Measurements from ENCODE around the gene PSMD10. TPM values are rescaled to one million over a fixed set of nuclear protein-coding genes. Genes with fewer than 3 reads are reported as not detected.
A peak's percentile ranks its signal among the peaks of the same experiment; 100 is the strongest.

Gene PSMD10, protein sequence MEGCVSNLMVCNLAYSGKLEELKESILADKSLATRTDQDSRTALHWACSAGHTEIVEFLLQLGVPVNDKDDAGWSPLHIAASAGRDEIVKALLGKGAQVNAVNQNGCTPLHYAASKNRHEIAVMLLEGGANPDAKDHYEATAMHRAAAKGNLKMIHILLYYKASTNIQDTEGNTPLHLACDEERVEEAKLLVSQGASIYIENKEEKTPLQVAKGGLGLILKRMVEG
- total RNA-seq (2021; ENCODE audit: unreplicated experiment) (88.6 TPM), Bru-seq, nascent RNA (percentile 88 among the genes with signal in this experiment), BruChase-seq, experiment 1, labeled RNA remaining after a 2-hour chase (percentile 93 among the genes with signal in this experiment), BruChase-seq, experiment 2, labeled RNA remaining after a 6-hour chase (percentile 98 among the genes with signal in this experiment)
- 101 TPM for polyA plus RNA-seq (2012; ENCODE audit: insufficient read length)
- long read RNA-seq, transcript PSMD10-204 (5 exons, 768 nt), result minor isoform, 11 of 114 reads
- long read RNA-seq, transcript PSMD10-201 (5 exons, 1,546 nt), result major isoform, 99 of 114 reads
- long read RNA-seq, partial matches to known transcripts, result 3 of 114 reads
- long read RNA-seq, other reads (novel, unspliced or antisense), result 1 of 114 reads

- Histone ChIP-seq H3K4me3 (ENCODE audit: low read depth in 2 of 2, low read length in 2 of 2) (peak within 1 kb of the TSS; percentile 93 to 99), H3K4me1 (ENCODE audit: control insufficient read depth, insufficient read depth, low read length) (peaks cover 9% of the 10 kb centered on the region; the same call in 1 of the 2 replicates), H3K27me3 (ENCODE audit: control insufficient read depth, insufficient read depth, low read length) (no peaks in the 10 kb centered on the region), H3K27ac (ENCODE audit: low read length) (peak within 1 kb of the TSS; percentile 99), H3K9me3 (ENCODE audit: control insufficient read depth, insufficient read depth, low read depth, low read length) (no peaks in the 10 kb centered on the region), H3K36me3 (ENCODE audit: control insufficient read depth, insufficient read depth, low read length) (peaks cover 12% of the 10 kb centered on the region)
- CTCF ChIA-PET, result interaction anchor here (0.6 kb wide), 1 partner anchor 11 kb away, joined by 3 read pairs; no protein-coding TSS in a partner anchor
- ATAC-seq (peak; percentile 98), DNase-seq (ENCODE audit: low read depth, low spot score) (peak; percentile 96)
- POLR2A ChIA-PET, result no interaction called here
- intact Hi-C loops (cut with micrococcal nuclease; ENCODE audit: unreplicated experiment), result no loop called here
- TF ChIP-seq, protein P1, sequence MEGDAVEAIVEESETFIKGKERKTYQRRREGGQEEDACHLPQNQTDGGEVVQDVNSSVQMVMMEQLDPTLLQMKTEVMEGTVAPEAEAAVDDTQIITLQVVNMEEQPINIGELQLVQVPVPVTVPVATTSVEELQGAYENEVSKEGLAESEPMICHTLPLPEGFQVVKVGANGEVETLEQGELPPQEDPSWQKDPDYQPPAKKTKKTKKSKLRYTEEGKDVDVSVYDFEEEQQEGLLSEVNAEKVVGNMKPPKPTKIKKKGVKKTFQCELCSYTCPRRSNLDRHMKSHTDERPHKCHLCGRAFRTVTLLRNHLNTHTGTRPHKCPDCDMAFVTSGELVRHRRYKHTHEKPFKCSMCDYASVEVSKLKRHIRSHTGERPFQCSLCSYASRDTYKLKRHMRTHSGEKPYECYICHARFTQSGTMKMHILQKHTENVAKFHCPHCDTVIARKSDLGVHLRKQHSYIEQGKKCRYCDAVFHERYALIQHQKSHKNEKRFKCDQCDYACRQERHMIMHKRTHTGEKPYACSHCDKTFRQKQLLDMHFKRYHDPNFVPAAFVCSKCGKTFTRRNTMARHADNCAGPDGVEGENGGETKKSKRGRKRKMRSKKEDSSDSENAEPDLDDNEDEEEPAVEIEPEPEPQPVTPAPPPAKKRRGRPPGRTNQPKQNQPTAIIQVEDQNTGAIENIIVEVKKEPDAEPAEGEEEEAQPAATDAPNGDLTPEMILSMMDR (IDR thresholded peaks at IDR 0.05), result no peak
- TF ChIP-seq SIN3A (IDR thresholded peaks at IDR 0.05; ENCODE audit: borderline replicate concordance, insufficient read depth, low read depth, low read length) (peak; percentile 35), TCF7L2 (IDR thresholded peaks at IDR 0.05; ENCODE audit: low read depth, low read length) (peak; percentile 59; the same call in 1 of the 2 replicates), POLR2AphosphoS5 (IDR thresholded peaks at IDR 0.05; ENCODE audit: low read depth, low read length) (peak; percentile 80; the same call in 1 of the 2 replicates)
- TF ChIP-seq, protein P2, sequence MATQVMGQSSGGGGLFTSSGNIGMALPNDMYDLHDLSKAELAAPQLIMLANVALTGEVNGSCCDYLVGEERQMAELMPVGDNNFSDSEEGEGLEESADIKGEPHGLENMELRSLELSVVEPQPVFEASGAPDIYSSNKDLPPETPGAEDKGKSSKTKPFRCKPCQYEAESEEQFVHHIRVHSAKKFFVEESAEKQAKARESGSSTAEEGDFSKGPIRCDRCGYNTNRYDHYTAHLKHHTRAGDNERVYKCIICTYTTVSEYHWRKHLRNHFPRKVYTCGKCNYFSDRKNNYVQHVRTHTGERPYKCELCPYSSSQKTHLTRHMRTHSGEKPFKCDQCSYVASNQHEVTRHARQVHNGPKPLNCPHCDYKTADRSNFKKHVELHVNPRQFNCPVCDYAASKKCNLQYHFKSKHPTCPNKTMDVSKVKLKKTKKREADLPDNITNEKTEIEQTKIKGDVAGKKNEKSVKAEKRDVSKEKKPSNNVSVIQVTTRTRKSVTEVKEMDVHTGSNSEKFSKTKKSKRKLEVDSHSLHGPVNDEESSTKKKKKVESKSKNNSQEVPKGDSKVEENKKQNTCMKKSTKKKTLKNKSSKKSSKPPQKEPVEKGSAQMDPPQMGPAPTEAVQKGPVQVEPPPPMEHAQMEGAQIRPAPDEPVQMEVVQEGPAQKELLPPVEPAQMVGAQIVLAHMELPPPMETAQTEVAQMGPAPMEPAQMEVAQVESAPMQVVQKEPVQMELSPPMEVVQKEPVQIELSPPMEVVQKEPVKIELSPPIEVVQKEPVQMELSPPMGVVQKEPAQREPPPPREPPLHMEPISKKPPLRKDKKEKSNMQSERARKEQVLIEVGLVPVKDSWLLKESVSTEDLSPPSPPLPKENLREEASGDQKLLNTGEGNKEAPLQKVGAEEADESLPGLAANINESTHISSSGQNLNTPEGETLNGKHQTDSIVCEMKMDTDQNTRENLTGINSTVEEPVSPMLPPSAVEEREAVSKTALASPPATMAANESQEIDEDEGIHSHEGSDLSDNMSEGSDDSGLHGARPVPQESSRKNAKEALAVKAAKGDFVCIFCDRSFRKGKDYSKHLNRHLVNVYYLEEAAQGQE (IDR thresholded peaks at IDR 0.05; ENCODE audit: insufficient read depth in 1 of 2, low read depth in 2 of 2, low read length in 1 of 2), result no peak
- no TSS peak for BruUV-seq (replicated peaks)
- in situ Hi-C loops (cut with HindIII; ENCODE audit: low pct_unique_long_range_greater_than_20kb, low sequenced_read_pairs), result no loop called here
Measured at GRCh38 chrX:108091264-108091877, at the start of gene PSMD10, which contains the start of gene ATG4A. PSMD10 (minus strand) TSS chrX:108091542; CDS start chrX:108091520, 22 bp downstream. ATG4A (plus strand) TSS chrX:108091778; CDS start chrX:108091827, 49 bp downstream.

- in situ Hi-C loops (cut with HindIII; ENCODE audit: low pct_unique_long_range_greater_than_20kb, low sequenced_read_pairs) (no loop called here), intact Hi-C loops (cut with micrococcal nuclease; ENCODE audit: unreplicated experiment) (no loop called here)
- Histone ChIP-seq H3K27ac (ENCODE audit: low read length) (no peak overlapping the region), H3K9me3 (ENCODE audit: control insufficient read depth, insufficient read depth, low read depth, low read length) (no peaks in the 10 kb centered on the region), H3K36me3 (ENCODE audit: control insufficient read depth, insufficient read depth, low read length) (no peaks in the 10 kb centered on the region), H3K4me3 (ENCODE audit: low read depth in 2 of 2, low read length in 2 of 2) (no peak overlapping the region), H3K27me3 (ENCODE audit: control insufficient read depth, insufficient read depth, low read length) (no peaks in the 10 kb centered on the region), H3K4me1 (ENCODE audit: control insufficient read depth, insufficient read depth, low read length) (no peaks in the 10 kb centered on the region)
- TF ChIP-seq, protein P1 (IDR thresholded peaks at IDR 0.05), result peak; percentile 75
- no peak for TF ChIP-seq POLR2AphosphoS5 (IDR thresholded peaks at IDR 0.05; ENCODE audit: low read depth, low read length)
- BruUV-seq (replicated peaks), result no TSS peak
- CTCF ChIA-PET, result interaction anchor here (0.6 to 1.0 kb wide), 3 partner anchors 21 to 240 kb away, joined by 3 to 4 read pairs (median 3); no protein-coding TSS in a partner anchor
- DNase-seq (ENCODE audit: low read depth, low spot score) (peak; percentile 2), ATAC-seq (no peak)
- POLR2A ChIA-PET, result no interaction called here
Measured at GRCh38 chrX:108138814-108139702, 47.7 kb upstream of the PSMD10 start.
